ENCODE measurements around the gene GPR132. TPM values are rescaled to one million over a fixed set of nuclear protein-coding genes. Genes with fewer than 3 reads are reported as not detected.

The GPR132 gene
- total and polyA plus RNA-seq, 2 of the 13 experiments (the other 11 are each of a cell fraction or from before 2014, with no cell fraction given), result not detected

DNA sequence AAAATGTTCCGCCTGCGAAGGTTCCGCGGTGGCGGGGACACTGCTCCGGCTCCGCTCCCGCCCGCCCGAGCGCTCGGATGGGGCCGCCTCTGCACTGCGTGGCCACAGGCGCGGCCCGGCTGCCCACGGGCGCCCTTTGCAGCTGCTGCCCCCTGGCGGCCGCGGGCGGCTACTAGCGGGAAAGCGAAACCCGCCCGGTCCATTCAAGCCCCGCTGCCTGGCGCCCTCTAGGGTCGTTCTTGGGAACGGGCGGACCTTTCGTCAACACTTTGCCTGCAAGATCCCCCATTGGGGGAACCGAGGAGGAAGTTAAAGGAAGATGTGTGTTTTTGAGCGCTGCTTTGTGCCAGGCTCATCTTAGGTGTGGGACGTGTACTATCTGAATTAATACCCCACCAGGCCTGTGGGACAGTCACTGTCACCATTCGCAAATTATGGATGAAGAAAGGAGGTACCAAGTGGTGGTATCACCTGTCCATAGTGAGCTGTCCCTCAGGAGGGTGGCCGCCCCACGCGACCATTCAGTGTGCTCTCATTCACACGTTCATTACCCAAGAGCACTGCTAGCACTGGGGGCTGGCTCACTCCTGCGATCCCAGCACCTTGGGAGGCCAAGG lies 19.4 kb downstream of the GPR132 start (continued):
- TF ChIP-seq, protein P1, sequence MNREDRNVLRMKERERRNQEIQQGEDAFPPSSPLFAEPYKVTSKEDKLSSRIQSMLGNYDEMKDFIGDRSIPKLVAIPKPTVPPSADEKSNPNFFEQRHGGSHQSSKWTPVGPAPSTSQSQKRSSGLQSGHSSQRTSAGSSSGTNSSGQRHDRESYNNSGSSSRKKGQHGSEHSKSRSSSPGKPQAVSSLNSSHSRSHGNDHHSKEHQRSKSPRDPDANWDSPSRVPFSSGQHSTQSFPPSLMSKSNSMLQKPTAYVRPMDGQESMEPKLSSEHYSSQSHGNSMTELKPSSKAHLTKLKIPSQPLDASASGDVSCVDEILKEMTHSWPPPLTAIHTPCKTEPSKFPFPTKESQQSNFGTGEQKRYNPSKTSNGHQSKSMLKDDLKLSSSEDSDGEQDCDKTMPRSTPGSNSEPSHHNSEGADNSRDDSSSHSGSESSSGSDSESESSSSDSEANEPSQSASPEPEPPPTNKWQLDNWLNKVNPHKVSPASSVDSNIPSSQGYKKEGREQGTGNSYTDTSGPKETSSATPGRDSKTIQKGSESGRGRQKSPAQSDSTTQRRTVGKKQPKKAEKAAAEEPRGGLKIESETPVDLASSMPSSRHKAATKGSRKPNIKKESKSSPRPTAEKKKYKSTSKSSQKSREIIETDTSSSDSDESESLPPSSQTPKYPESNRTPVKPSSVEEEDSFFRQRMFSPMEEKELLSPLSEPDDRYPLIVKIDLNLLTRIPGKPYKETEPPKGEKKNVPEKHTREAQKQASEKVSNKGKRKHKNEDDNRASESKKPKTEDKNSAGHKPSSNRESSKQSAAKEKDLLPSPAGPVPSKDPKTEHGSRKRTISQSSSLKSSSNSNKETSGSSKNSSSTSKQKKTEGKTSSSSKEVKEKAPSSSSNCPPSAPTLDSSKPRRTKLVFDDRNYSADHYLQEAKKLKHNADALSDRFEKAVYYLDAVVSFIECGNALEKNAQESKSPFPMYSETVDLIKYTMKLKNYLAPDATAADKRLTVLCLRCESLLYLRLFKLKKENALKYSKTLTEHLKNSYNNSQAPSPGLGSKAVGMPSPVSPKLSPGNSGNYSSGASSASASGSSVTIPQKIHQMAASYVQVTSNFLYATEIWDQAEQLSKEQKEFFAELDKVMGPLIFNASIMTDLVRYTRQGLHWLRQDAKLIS (CRISPR knock-in tag; IDR thresholded peaks at IDR 0.05), result no peak
- TF ChIP-seq YY1 (IDR thresholded peaks at IDR 0.05; ENCODE audit: insufficient read depth, insufficient replicate concordance, low read depth, low read length), result peak; percentile 76
- TF ChIP-seq ZSCAN12 (CRISPR knock-in tag; IDR thresholded peaks at IDR 0.05), result no peak
- TF ChIP-seq ZNF572 (CRISPR knock-in tag; IDR thresholded peaks at IDR 0.05), result no peak
- 0 out of 2 replicates have a peak, but pooled peaks have one; percentile 85 for TF ChIP-seq REPIN1 (CRISPR knock-in tag; IDR thresholded peaks at IDR 0.05; ENCODE audit: borderline replicate concordance, low read depth)
- TF ChIP-seq STAG1 (CRISPR knock-in tag; IDR thresholded peaks at IDR 0.05), result peak; percentile 97
- TF ChIP-seq ZNF841 (CRISPR knock-in tag; IDR thresholded peaks at IDR 0.05; ENCODE audit: borderline replicate concordance), result no peak
- peak; percentile 100 for TF ChIP-seq RAD21 (CRISPR knock-in tag; IDR thresholded peaks at IDR 0.05)
- TF ChIP-seq, protein P2, sequence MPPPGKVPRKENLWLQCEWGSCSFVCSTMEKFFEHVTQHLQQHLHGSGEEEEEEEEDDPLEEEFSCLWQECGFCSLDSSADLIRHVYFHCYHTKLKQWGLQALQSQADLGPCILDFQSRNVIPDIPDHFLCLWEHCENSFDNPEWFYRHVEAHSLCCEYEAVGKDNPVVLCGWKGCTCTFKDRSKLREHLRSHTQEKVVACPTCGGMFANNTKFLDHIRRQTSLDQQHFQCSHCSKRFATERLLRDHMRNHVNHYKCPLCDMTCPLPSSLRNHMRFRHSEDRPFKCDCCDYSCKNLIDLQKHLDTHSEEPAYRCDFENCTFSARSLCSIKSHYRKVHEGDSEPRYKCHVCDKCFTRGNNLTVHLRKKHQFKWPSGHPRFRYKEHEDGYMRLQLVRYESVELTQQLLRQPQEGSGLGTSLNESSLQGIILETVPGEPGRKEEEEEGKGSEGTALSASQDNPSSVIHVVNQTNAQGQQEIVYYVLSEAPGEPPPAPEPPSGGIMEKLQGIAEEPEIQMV (CRISPR knock-in tag; IDR thresholded peaks at IDR 0.05; ENCODE audit: low read depth), result 0 out of 2 replicates have a peak, but pooled peaks have one; percentile 74
- TF ChIP-seq, protein P3, sequence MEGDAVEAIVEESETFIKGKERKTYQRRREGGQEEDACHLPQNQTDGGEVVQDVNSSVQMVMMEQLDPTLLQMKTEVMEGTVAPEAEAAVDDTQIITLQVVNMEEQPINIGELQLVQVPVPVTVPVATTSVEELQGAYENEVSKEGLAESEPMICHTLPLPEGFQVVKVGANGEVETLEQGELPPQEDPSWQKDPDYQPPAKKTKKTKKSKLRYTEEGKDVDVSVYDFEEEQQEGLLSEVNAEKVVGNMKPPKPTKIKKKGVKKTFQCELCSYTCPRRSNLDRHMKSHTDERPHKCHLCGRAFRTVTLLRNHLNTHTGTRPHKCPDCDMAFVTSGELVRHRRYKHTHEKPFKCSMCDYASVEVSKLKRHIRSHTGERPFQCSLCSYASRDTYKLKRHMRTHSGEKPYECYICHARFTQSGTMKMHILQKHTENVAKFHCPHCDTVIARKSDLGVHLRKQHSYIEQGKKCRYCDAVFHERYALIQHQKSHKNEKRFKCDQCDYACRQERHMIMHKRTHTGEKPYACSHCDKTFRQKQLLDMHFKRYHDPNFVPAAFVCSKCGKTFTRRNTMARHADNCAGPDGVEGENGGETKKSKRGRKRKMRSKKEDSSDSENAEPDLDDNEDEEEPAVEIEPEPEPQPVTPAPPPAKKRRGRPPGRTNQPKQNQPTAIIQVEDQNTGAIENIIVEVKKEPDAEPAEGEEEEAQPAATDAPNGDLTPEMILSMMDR (CRISPR knock-in tag; IDR thresholded peaks at IDR 0.05), result peak; percentile 98
- TF ChIP-seq, protein P4, sequence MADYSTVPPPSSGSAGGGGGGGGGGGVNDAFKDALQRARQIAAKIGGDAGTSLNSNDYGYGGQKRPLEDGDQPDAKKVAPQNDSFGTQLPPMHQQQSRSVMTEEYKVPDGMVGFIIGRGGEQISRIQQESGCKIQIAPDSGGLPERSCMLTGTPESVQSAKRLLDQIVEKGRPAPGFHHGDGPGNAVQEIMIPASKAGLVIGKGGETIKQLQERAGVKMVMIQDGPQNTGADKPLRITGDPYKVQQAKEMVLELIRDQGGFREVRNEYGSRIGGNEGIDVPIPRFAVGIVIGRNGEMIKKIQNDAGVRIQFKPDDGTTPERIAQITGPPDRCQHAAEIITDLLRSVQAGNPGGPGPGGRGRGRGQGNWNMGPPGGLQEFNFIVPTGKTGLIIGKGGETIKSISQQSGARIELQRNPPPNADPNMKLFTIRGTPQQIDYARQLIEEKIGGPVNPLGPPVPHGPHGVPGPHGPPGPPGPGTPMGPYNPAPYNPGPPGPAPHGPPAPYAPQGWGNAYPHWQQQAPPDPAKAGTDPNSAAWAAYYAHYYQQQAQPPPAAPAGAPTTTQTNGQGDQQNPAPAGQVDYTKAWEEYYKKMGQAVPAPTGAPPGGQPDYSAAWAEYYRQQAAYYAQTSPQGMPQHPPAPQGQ (CRISPR knock-in tag; IDR thresholded peaks at IDR 0.05; ENCODE audit: borderline replicate concordance), result no peak
- peak; percentile 73; the same call in 1 of the 2 replicates for TF ChIP-seq MTA1 (CRISPR knock-in tag; IDR thresholded peaks at IDR 0.05; ENCODE audit: borderline replicate concordance)
- TF ChIP-seq GATAD2A (CRISPR knock-in tag; IDR thresholded peaks at IDR 0.05), result 0 out of 2 replicates have a peak, but pooled peaks have one; percentile 38
- TF ChIP-seq ZNF556 (CRISPR knock-in tag; IDR thresholded peaks at IDR 0.05; ENCODE audit: borderline replicate concordance), result no peak; the same call in 1 of the 2 replicates
- peak; percentile 64; the same call in 1 of the 2 replicates for TF ChIP-seq TSC22D2 (CRISPR knock-in tag; IDR thresholded peaks at IDR 0.05; ENCODE audit: borderline replicate concordance)
- TF ChIP-seq RAD51 (IDR thresholded peaks at IDR 0.05; ENCODE audit: borderline replicate concordance), result no peak
- no peak for TF ChIP-seq ZNF3 (CRISPR knock-in tag; IDR thresholded peaks at IDR 0.05)
- TF ChIP-seq, protein P5, sequence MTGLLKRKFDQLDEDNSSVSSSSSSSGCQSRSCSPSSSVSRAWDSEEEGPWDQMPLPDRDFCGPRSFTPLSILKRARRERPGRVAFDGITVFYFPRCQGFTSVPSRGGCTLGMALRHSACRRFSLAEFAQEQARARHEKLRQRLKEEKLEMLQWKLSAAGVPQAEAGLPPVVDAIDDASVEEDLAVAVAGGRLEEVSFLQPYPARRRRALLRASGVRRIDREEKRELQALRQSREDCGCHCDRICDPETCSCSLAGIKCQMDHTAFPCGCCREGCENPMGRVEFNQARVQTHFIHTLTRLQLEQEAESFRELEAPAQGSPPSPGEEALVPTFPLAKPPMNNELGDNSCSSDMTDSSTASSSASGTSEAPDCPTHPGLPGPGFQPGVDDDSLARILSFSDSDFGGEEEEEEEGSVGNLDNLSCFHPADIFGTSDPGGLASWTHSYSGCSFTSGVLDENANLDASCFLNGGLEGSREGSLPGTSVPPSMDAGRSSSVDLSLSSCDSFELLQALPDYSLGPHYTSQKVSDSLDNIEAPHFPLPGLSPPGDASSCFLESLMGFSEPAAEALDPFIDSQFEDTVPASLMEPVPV (CRISPR knock-in tag; IDR thresholded peaks at IDR 0.05), result 0 out of 2 replicates have a peak, but pooled peaks have one; percentile 49
- no peak for TF ChIP-seq MAF1 (CRISPR knock-in tag; IDR thresholded peaks at IDR 0.05; ENCODE audit: borderline replicate concordance)

Measured in HepG2 (cell line).